NCI-H446 (cell line): Measurements from ENCODE around the gene TSNAXIP1.

Source experiments
- DNase-seq, 2 experiments: peaks; one replicate each; lab custom pipeline; 2025; lab: John Stamatoyannopoulos, UW

Gene TSNAXIP1

GRCh38 chr16:67837811-67838210 lies 31.1 kb downstream of the TSNAXIP1 start:
- DNase-seq: no peak

- no peak for DNase-seq
Measured at GRCh38 chr16:67841198-67841815, 34.6 kb downstream of the TSNAXIP1 start.

- peak; percentile 87 to 93 for DNase-seq
Measured at GRCh38 chr16:67841816-67842508, 35.3 kb downstream of the TSNAXIP1 start, which contains the start of gene THAP11. Gene THAP11, plus strand, starts transcription at chr16:67842320. Its CDS starts 235 bp downstream, at chr16:67842555.

GRCh38 chr16:67842509-67843342 lies 36.0 kb downstream of the TSNAXIP1 start:
- peak in 1 of 2 experiments; percentile 8 for DNase-seq

- no peak for DNase-seq
Measured at GRCh38 chr16:67843343-67843765, 36.7 kb downstream of the TSNAXIP1 start.

GRCh38 chr16:67844497-67844896 lies 37.8 kb downstream of the TSNAXIP1 start:
- no peak for DNase-seq

- peak in 1 of 2 experiments; percentile 1 for DNase-seq
Measured at GRCh38 chr16:67845291-67846062, 38.8 kb downstream of the TSNAXIP1 start.

GRCh38 chr16:67846063-67846319 lies 39.3 kb downstream of the TSNAXIP1 start:
- DNase-seq: no peak

GRCh38 chr16:67846320-67847063 lies 39.8 kb downstream of the TSNAXIP1 start, which contains the start of gene NUTF2:
Gene NUTF2, plus strand, starts transcription at chr16:67846933. Its CDS starts 18,198 bp downstream, at chr16:67865131.
- DNase-seq: peak; percentile 84 to 94

- DNase-seq: no peak
Measured at GRCh38 chr16:67847064-67847861, 40.6 kb downstream of the TSNAXIP1 start, which contains the start of gene CENPT. Gene CENPT, minus strand, starts transcription at chr16:67847693. Its CDS starts 13,834 bp downstream, at chr16:67833859.

GRCh38 chr16:67848118-67848517 lies 41.4 kb downstream of the TSNAXIP1 start:
- no peak for DNase-seq

- DNase-seq: no peak
Measured at GRCh38 chr16:67853670-67854069, 47.0 kb downstream of the TSNAXIP1 start.

- no peak for DNase-seq
Measured at GRCh38 chr16:67855789-67856188, 49.1 kb downstream of the TSNAXIP1 start.

- DNase-seq: no peak
Measured at GRCh38 chr16:67856927-67857546, 50.3 kb downstream of the TSNAXIP1 start.

- no peak for DNase-seq
Measured at GRCh38 chr16:67857547-67858233, 51.0 kb downstream of the TSNAXIP1 start.

- DNase-seq: no peak
Measured at GRCh38 chr16:67858500-67858899, 51.8 kb downstream of the TSNAXIP1 start.

GRCh38 chr16:67860589-67861398 lies 54.1 kb downstream of the TSNAXIP1 start:
- no peak for DNase-seq

GRCh38 chr16:67861877-67862276 lies 55.2 kb downstream of the TSNAXIP1 start:
- no peak for DNase-seq
